ENCODE data around the gene KRT74. TPM values are rescaled to one million over a fixed set of nuclear protein-coding genes. Genes with fewer than 3 reads are reported as not detected.
"Not testable (repeated sequence)": the region's sequence is repeated elsewhere in the genome, so short reads cannot be mapped to it uniquely, and the experiment has no call there.

KRT74 gene
- polyA plus RNA-seq, 1 donor, result not detected

GRCh38 chr12:52603314-52603713, 29.7 kb upstream of the KRT74 start:
- no peak for DNase-seq

GRCh38 chr12:52602552-52602951, 28.9 kb upstream of the KRT74 start:
- no peak for DNase-seq

- DNase-seq, result no peak
Observed at GRCh38 chr12:52601671-52602070, 28.0 kb upstream of the KRT74 start.

GRCh38 chr12:52600941-52601481, 27.4 kb upstream of the KRT74 start, which contains the start of gene KRT72:
Gene KRT72, minus strand, starts transcription at chr12:52601463. Its CDS starts 11 bp downstream, at chr12:52601452.
- no peak for DNase-seq

- no peak for DNase-seq
Observed at GRCh38 chr12:52600475-52600874, 26.8 kb upstream of the KRT74 start.

- no peak for DNase-seq
Observed at GRCh38 chr12:52600071-52600470, 26.4 kb upstream of the KRT74 start.

GRCh38 chr12:52598966-52599365, 25.3 kb upstream of the KRT74 start:
- no peak for DNase-seq

- not testable (repeated sequence) for DNase-seq
Observed at GRCh38 chr12:52594237-52594636, 20.6 kb upstream of the KRT74 start.

GRCh38 chr12:52591521-52591920, 17.9 kb upstream of the KRT74 start:
- DNase-seq, result no peak

GRCh38 chr12:52590021-52590420, 16.4 kb upstream of the KRT74 start:
- no peak for DNase-seq

GRCh38 chr12:52587563-52587962, 13.9 kb upstream of the KRT74 start:
- no peak for DNase-seq

- DNase-seq, result no peak
Observed at GRCh38 chr12:52585946-52586345, 12.3 kb upstream of the KRT74 start.

- DNase-seq, result no peak
Observed at GRCh38 chr12:52585066-52585465, 11.4 kb upstream of the KRT74 start.

GRCh38 chr12:52584156-52584682, 10.6 kb upstream of the KRT74 start:
- no peak for DNase-seq

- peak; percentile 53 for DNase-seq
Observed at GRCh38 chr12:52582971-52583456, 9.4 kb upstream of the KRT74 start.

- no peak for DNase-seq
Observed at GRCh38 chr12:52582486-52582885, 8.8 kb upstream of the KRT74 start.

- no peak for DNase-seq
Observed at GRCh38 chr12:52581481-52581880, 7.8 kb upstream of the KRT74 start.

- no peak for DNase-seq
Observed at GRCh38 chr12:52581066-52581465, 7.4 kb upstream of the KRT74 start.

GRCh38 chr12:52580496-52580895, 6.9 kb upstream of the KRT74 start:
- DNase-seq, result no peak

- DNase-seq, result no peak
Observed at GRCh38 chr12:52579468-52580465, 6.1 kb upstream of the KRT74 start.

- DNase-seq, result no peak
Observed at GRCh38 chr12:52578469-52578868, 4.8 kb upstream of the KRT74 start.

GRCh38 chr12:52577316-52577715, 3.7 kb upstream of the KRT74 start:
- DNase-seq, result no peak

GRCh38 chr12:52575948-52576347, 2.3 kb upstream of the KRT74 start:
- no peak for DNase-seq
